H1 (cell line): ENCODE data around the gene PPAN.

Experiments
- ASH2L ChIP-seq: fragments of 200-600, 300-600 bp; sonication (generic); IDR thresholded peaks from one replicate; pipeline ENCODE4 v1.7.1; 2017; ENCODE audit warnings: low read length
- EZH2 ChIP-seq: fragments of 200-600 bp; sonication (generic); IDR thresholded peaks from 2 replicates; pipeline ENCODE4 v1.7.1; 2012; ENCODE audit warnings: low read depth, mild to moderate bottlenecking, moderate library complexity, low read length, inconsistent platforms; ENCODE audit not compliant: severe bottlenecking
- HDAC6 ChIP-seq: IDR thresholded peaks from one replicate; pipeline ENCODE4 v1.7.1; 2012; ENCODE audit warnings: low read depth, mild to moderate bottlenecking, inconsistent platforms, low read length, moderate library complexity
- MAX ChIP-seq: IDR thresholded peaks from 2 replicates; pipeline ENCODE4 v1.6.1; 2012; ENCODE audit warnings: inconsistent platforms
- RAD21 ChIP-seq, 2 experiments: IDR thresholded peaks in 1 of 2; conservative IDR thresholded peaks in 1 of 2; 2 replicates each; pipeline ENCODE4 v1.6.1; 2011; ENCODE audit warnings: low read depth in 2 of 2, low read length in 2 of 2, improper control_type of control experiment in 1 of 2, inconsistent platforms in 1 of 2, mild to moderate bottlenecking in 1 of 2, moderate library complexity in 1 of 2
- RXRA ChIP-seq: IDR thresholded peaks from 2 replicates; pipeline ENCODE4 v1.6.1; 2011; ENCODE audit warnings: low read depth, mild to moderate bottlenecking, low read length, moderate library complexity; ENCODE audit not compliant: insufficient read depth
- SAP30 ChIP-seq: fragments of 300-600 bp; sonication (generic); IDR thresholded peaks from 2 replicates; pipeline ENCODE4 v1.7.1; 2012; ENCODE audit warnings: low read length, moderate library complexity, mild to moderate bottlenecking, inconsistent platforms; ENCODE audit not compliant: insufficient read depth, insufficient replicate concordance
- SUZ12 ChIP-seq: fragments of 200-600 bp; sonication (generic); IDR thresholded peaks from 2 replicates; pipeline ENCODE4 v1.6.1; 2012; ENCODE audit warnings: mild to moderate bottlenecking, inconsistent platforms, low read length, moderate library complexity, mixed read lengths
- TAF1 ChIP-seq: IDR thresholded peaks from 2 replicates; pipeline ENCODE4 v1.6.1; 2011; ENCODE audit warnings: mild to moderate bottlenecking, low read depth, low read length
- ZNF274 ChIP-seq: IDR thresholded peaks from 2 replicates; pipeline ENCODE4 v1.7.0; 2012; ENCODE audit warnings: low read length, borderline replicate concordance; ENCODE audit errors: extremely low read depth

DNA sequence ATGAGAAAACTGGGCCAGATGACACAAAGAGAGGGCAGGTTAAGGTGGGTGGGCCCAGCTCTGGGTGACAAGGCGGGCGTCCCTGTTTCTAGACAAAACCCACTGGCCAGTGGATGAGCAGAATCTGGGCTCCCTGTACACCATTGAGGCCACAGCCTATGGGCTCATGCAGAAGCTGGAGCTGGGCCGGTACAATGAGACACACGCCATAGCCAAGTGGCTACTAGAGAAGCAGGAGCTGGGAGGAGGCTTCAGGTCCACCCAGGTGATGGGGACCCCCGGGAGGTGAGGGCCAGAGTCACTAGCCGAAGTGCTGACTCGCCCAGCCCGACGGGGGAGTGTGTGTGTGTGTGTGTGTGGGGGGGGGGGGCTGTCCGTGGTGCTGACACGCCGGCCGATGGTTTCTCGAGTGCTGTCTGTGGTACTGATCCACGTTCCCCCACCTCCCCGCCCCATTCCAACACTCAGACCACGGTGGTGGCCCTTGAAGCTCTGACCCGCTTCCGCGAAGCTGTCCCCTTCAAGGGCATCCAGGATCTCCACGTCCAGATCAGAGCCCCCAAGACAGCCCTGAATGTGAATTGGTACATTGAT, 44.3 kb upstream of the PPAN start:
- TF ChIP-seq RXRA (no peak), RAD21 (IDR thresholded peaks at IDR 0.05 in 1 of 2, conservative IDR thresholded peaks at IDR 0.05 in 1 of 2; ENCODE audit: low read depth in 2 of 2, low read length in 2 of 2) (no peak), EZH2 (no peak), HDAC6 (no peak), SAP30 (no peak), MAX (no peak), ZNF274 (no peak), TAF1 (no peak), SUZ12 (no peak), ASH2L (no peak)
